ENCODE measurements around the gene HOXB2.
A peak's percentile ranks its signal among the peaks of the same experiment; 100 is the strongest.

The HOXB2 gene

GRCh38 chr17:48555258-48556228 lies 10.6 kb upstream of the HOXB2 start:
- peak; percentile 74 for DNase-seq (ENCODE audit: low read depth)
- peak overlapping the region; percentile 38 for H3K4me3 ChIP-seq (ENCODE audit: low read depth, low read length)

GRCh38 chr17:48554412-48555257 lies 9.7 kb upstream of the HOXB2 start:
- H3K4me3 ChIP-seq (ENCODE audit: low read depth, low read length) = peak overlapping the region; percentile 38
- no peak for DNase-seq (ENCODE audit: low read depth)

GRCh38 chr17:48553826-48554225 lies 8.9 kb upstream of the HOXB2 start:
- DNase-seq (ENCODE audit: low read depth) = no peak
- no peak overlapping the region for H3K4me3 ChIP-seq (ENCODE audit: low read depth, low read length)

- no peak overlapping the region for H3K4me3 ChIP-seq (ENCODE audit: low read depth, low read length)
- DNase-seq (ENCODE audit: low read depth) = no peak
Measured at GRCh38 chr17:48553190-48553547, 8.3 kb upstream of the HOXB2 start.

- no peak for DNase-seq (ENCODE audit: low read depth)
- H3K4me3 ChIP-seq (ENCODE audit: low read depth, low read length) = no peak overlapping the region
Measured at GRCh38 chr17:48552466-48553189, 7.7 kb upstream of the HOXB2 start.

- no peak overlapping the region for H3K4me3 ChIP-seq (ENCODE audit: low read depth, low read length)
Measured at GRCh38 chr17:48551596-48552465, 6.9 kb upstream of the HOXB2 start.

GRCh38 chr17:48551214-48551555 lies 6.3 kb upstream of the HOXB2 start:
- H3K4me3 ChIP-seq (ENCODE audit: low read depth, low read length) = no peak overlapping the region
- no peak for DNase-seq (ENCODE audit: low read depth)

More at GRCh38 chr17:48551596-48552465, 6.9 kb upstream of the HOXB2 start:
- DNase-seq (ENCODE audit: low read depth) = no peak

- no peak for DNase-seq (ENCODE audit: low read depth)
Measured at GRCh38 chr17:48550502-48551213, 5.7 kb upstream of the HOXB2 start.

GRCh38 chr17:48549914-48550501 lies 5.1 kb upstream of the HOXB2 start:
- no peak for DNase-seq (ENCODE audit: low read depth)
- H3K4me3 ChIP-seq (ENCODE audit: low read depth, low read length) = no peak overlapping the region

More at GRCh38 chr17:48550502-48551213, 5.7 kb upstream of the HOXB2 start:
- H3K4me3 ChIP-seq (ENCODE audit: low read depth, low read length) = no peak overlapping the region

- no peak overlapping the region for H3K4me3 ChIP-seq (ENCODE audit: low read depth, low read length)
- DNase-seq (ENCODE audit: low read depth) = no peak
Measured at GRCh38 chr17:48549281-48549630, 4.3 kb upstream of the HOXB2 start.

- no peak for DNase-seq (ENCODE audit: low read depth)
- H3K4me3 ChIP-seq (ENCODE audit: low read depth, low read length) = no peak overlapping the region
Measured at GRCh38 chr17:48548523-48549280, 3.8 kb upstream of the HOXB2 start.

- H3K4me3 ChIP-seq (ENCODE audit: low read depth, low read length) = peak overlapping the region; percentile 29
- no peak for DNase-seq (ENCODE audit: low read depth)
Measured at GRCh38 chr17:48547808-48548522, 3.1 kb upstream of the HOXB2 start.

- no peak for DNase-seq (ENCODE audit: low read depth)
- H3K4me3 ChIP-seq (ENCODE audit: low read depth, low read length) = peak overlapping the region; percentile 29
Measured at GRCh38 chr17:48546924-48547807, 2.3 kb upstream of the HOXB2 start.

GRCh38 chr17:48546137-48546923 lies 1.4 kb upstream of the HOXB2 start:
- H3K4me3 ChIP-seq (ENCODE audit: low read depth, low read length) = peak overlapping the region; percentile 29
- DNase-seq (ENCODE audit: low read depth) = no peak

- DNase-seq (ENCODE audit: low read depth) = no peak
- peak overlapping the region; percentile 63 for H3K4me3 ChIP-seq (ENCODE audit: low read depth, low read length)
Measured at GRCh38 chr17:48545539-48545938, 630 bp upstream of the HOXB2 start.

All from skeletal muscle cell (primary cell).